GM12878 (cell line): ENCODE data around the gene PPP1R9B. TPM values are rescaled to one million over a fixed set of nuclear protein-coding genes. Genes with fewer than 3 reads are reported as not detected.

Experiments used
- ATAC-seq: fragments of 200-7000 bp; cut with Tn5 transposase; 3 replicates; pipeline ENCODE4 v1.9.1; 2020; ENCODE audit warnings: mild to moderate bottlenecking, moderate library complexity
- BruUV-seq: library from RNA; stranded (reverse); fragments of 400-500 nt; replicated peaks from 2 replicates; lab custom pipeline; 2021; lab: Mats Ljungman, UMichigan
- CTCF ChIA-PET: fragments of 300-600 bp; sonication (Branson Sonifier 250); formaldehyde crosslinking; extraction: SDS; loops from one replicate; lab custom pipeline; 2021; ENCODE audit warnings: inconsistent platforms; lab: Yijun Ruan, JAX
- POLR2A ChIA-PET: fragments of 350-600 bp; formaldehyde crosslinking; extraction: SDS; loops from one replicate; lab custom pipeline; 2021; ENCODE audit warnings: inconsistent platforms; lab: Charles Lee
- RAD21 ChIA-PET: fragments of 300-600 bp; sonication (Branson Sonifier 250); formaldehyde crosslinking; loops from one replicate; lab custom pipeline; 2023; ENCODE audit warnings: antibody characterized with exemption; ENCODE audit not compliant: unreplicated experiment; lab: Charles Lee
- SMC1A ChIA-PET: fragments of 300-600 bp; sonication (Branson Sonifier 250); formaldehyde crosslinking; loops from one replicate; lab custom pipeline; 2023; ENCODE audit not compliant: unreplicated experiment, uncharacterized antibody; lab: Charles Lee
- DNase-seq: peaks from one replicate; pipeline ENCODE4 v3.0.0-alpha.2; 2011; ENCODE audit warnings: low read depth, low spot score
- FAIRE-seq: peaks from 3 replicates; lab custom pipeline; 2011; peaks lifted over from hg19 to GRCh38; lab: Jason Lieb, UNC
- H2AFZ ChIP-seq: 2 replicates; pipeline ENCODE4 v1.6.0; 2011; ENCODE audit warnings: low read depth, low read length, control low read depth; ENCODE audit not compliant: control insufficient read depth
- H3K27ac ChIP-seq: 2 replicates; pipeline ENCODE4 v1.5.1; 2011; ENCODE audit warnings: control low read depth; ENCODE audit not compliant: control insufficient read depth, insufficient read depth
- H3K27me3 ChIP-seq, 2 experiments: replicated peaks in 1 of 2; 2 replicates each; pipeline versions ENCODE4 v1.6.0 to v1.6.1; 2011; ENCODE audit warnings: low read length in 1 of 2; ENCODE audit not compliant: control insufficient read depth in 2 of 2, insufficient read depth in 2 of 2
- H3K36me3 ChIP-seq, 2 experiments: 2 replicates each; pipeline ENCODE4 v1.5.1; 2011; ENCODE audit warnings: low read length in 1 of 2; ENCODE audit not compliant: control insufficient read depth in 2 of 2, insufficient read depth in 2 of 2
- H3K4me1 ChIP-seq: 2 replicates; pipeline ENCODE4 v1.6.1; 2011; ENCODE audit warnings: mild to moderate bottlenecking, low read length, moderate library complexity, mixed read lengths; ENCODE audit not compliant: control insufficient read depth, insufficient read depth
- H3K4me2 ChIP-seq: 2 replicates; pipeline ENCODE4 v1.6.0; 2011; ENCODE audit warnings: control low read depth; ENCODE audit not compliant: control insufficient read depth, insufficient read depth
- H3K4me3 ChIP-seq: fragments of 200-600 bp; sonication (generic); 2 replicates; pipeline ENCODE4 v1.5.1; 2016
- H3K79me2 ChIP-seq: 2 replicates; pipeline ENCODE4 v1.6.0; 2011; ENCODE audit warnings: low read length; ENCODE audit not compliant: control insufficient read depth, insufficient read depth
- H3K9ac ChIP-seq: 2 replicates; pipeline ENCODE4 v1.8.0; 2011; ENCODE audit warnings: low read length, control low read depth, mixed read lengths; ENCODE audit not compliant: control insufficient read depth, insufficient read depth
- H3K9me3 ChIP-seq: replicated peaks from 3 replicates; pipeline ENCODE4 v1.5.1; 2011; ENCODE audit warnings: mild to moderate bottlenecking, low read length; ENCODE audit not compliant: control insufficient read depth, insufficient read depth
- H4K20me1 ChIP-seq: 2 replicates; pipeline ENCODE4 v1.6.0; 2011; ENCODE audit not compliant: control insufficient read depth, insufficient read depth
- ASH2L ChIP-seq: fragments of 300-600, 200-600 bp; sonication (generic); IDR thresholded peaks from 2 replicates; pipeline ENCODE4 v1.6.1; 2017; ENCODE audit warnings: low read depth, mild to moderate bottlenecking, borderline replicate concordance
- CBFB ChIP-seq: IDR thresholded peaks from 2 replicates; pipeline ENCODE4 v1.6.1; 2016; ENCODE audit warnings: antibody characterized with exemption, low read depth
- EP300 ChIP-seq, 2 experiments: fragments of 150-350 bp in 1 of 2; IDR thresholded peaks; 2 replicates each; pipeline ENCODE4 v1.6.1; 2011 to 2012; ENCODE audit warnings: low read depth in 2 of 2, low read length in 2 of 2, borderline replicate concordance in 1 of 2, improper control_type of control experiment in 1 of 2, inconsistent platforms in 1 of 2; ENCODE audit not compliant: control insufficient read depth in 1 of 2
- GABPA ChIP-seq: IDR thresholded peaks from 2 replicates; pipeline ENCODE4 v1.6.1; 2014; ENCODE audit warnings: antibody characterized with exemption, low read depth, mild to moderate bottlenecking, inconsistent platforms
- GATAD2B ChIP-seq: fragments of 450-650 bp; conservative IDR thresholded peaks from 2 replicates; pipeline ENCODE4 v1.6.1; 2017; ENCODE audit warnings: low read depth, mild to moderate bottlenecking, moderate library complexity
- HCFC1 ChIP-seq: fragments of 150-350 bp; IDR thresholded peaks from 2 replicates; pipeline ENCODE4 v1.6.1; 2014; ENCODE audit warnings: low read length
- IRF4 ChIP-seq: IDR thresholded peaks from 2 replicates; pipeline ENCODE4 v1.6.1; 2011; ENCODE audit warnings: low read depth, low read length
- MEF2B ChIP-seq: fragments of 450-650 bp; IDR thresholded peaks from 2 replicates; pipeline ENCODE4 v1.6.1; 2018; ENCODE audit warnings: mild to moderate bottlenecking, moderate library complexity; ENCODE audit not compliant: partially characterized antibody, poor library complexity, severe bottlenecking
- NFIC ChIP-seq: IDR thresholded peaks from 2 replicates; pipeline ENCODE4 v1.6.1; 2012; ENCODE audit warnings: low read depth, mild to moderate bottlenecking, inconsistent platforms, low read length, moderate library complexity
- NR2F1 ChIP-seq: fragments of 450-650 bp; conservative IDR thresholded peaks from 2 replicates; pipeline ENCODE4 v1.6.1; 2017; ENCODE audit warnings: mild to moderate bottlenecking
- RUNX3 ChIP-seq: IDR thresholded peaks from 2 replicates; pipeline ENCODE4 v1.6.1; 2012; ENCODE audit warnings: low read length, inconsistent platforms
- SMC3 ChIP-seq: IDR thresholded peaks from 2 replicates; pipeline ENCODE4 v1.6.1; 2011; ENCODE audit warnings: low read length, improper control_type of control experiment, borderline replicate concordance
- ZNF622 ChIP-seq: fragments of 450-650 bp; IDR thresholded peaks from 2 replicates; pipeline ENCODE4 v1.6.1; 2017; ENCODE audit warnings: mild to moderate bottlenecking, inconsistent platforms
- ZSCAN29 ChIP-seq: fragments of 450-650 bp; IDR thresholded peaks from 2 replicates; pipeline ENCODE4 v1.6.1; 2017; ENCODE audit warnings: mild to moderate bottlenecking, moderate library complexity
- WGBS: methylation state at CpG from one replicate; pipeline ENCODE4 v1.1.6; 2016; ENCODE audit warnings: low lambda C conversion rate; ENCODE audit not compliant: insufficient replicate concordance, insufficient coverage; ENCODE audit errors: missing lambda C conversion rate; 5-methylcytosine and 5-hydroxymethylcytosine counted together
- in situ Hi-C: fragments of 300-500 bp; cut with MboI; formaldehyde crosslinking; loops from 9 replicates; pipeline ENCODE4 v1.14.3; 2018; ENCODE audit warnings: mixed read lengths
- intact Hi-C: fragments of 100-400 bp; cut with micrococcal nuclease; formaldehyde crosslinking; loops from one replicate; pipeline ENCODE4 v1.14.2; 2022; ENCODE audit not compliant: unreplicated experiment
- polyA plus RNA-seq, 11 experiments: library from polyadenylated mRNA; depleted of rRNA in 4 of 11; unstranded in 6 of 11; stranded (reverse) in 5 of 11; fragments of >200 nt; fragmentation: Nextera tagmentation in 4 of 11; fragmentation: Illumina TruSeq in 1 of 11; extraction: Ambion mirVana in 4 of 11; extraction: Trizol in 1 of 11; gene quantifications; 1 replicate in 1 of 11; 2 replicates in 10 of 11; pipeline versions ENCODE4 v1.2.1 to v1.2.3, GENCODE V29; 2011 to 2016; ENCODE audit warnings: inconsistent platforms in 2 of 11, missing spikeins in 2 of 11, low read depth in 1 of 11
- total RNA-seq, 4 experiments: library from RNA; depleted of rRNA in 3 of 4; stranded (reverse); fragments of >200 nt in 3 of 4; fragmentation: Illumina TruSeq in 1 of 4; extraction: Trizol in 1 of 4; gene quantifications; 2 replicates each; pipeline versions ENCODE4 v1.2.1 to v1.2.3, GENCODE V29; 2013 to 2021
- TF ChIP-seq, protein P1 (sequence below): IDR thresholded peaks from 2 replicates; pipeline ENCODE4 v1.6.1; 2011; ENCODE audit warnings: low read depth, low read length, improper control_type of control experiment, borderline replicate concordance
- TF ChIP-seq, protein P2 (sequence below): fragments of 450-650 bp; IDR thresholded peaks from 2 replicates; pipeline ENCODE4 v1.6.1; 2018; ENCODE audit warnings: borderline replicate concordance, mild to moderate bottlenecking; ENCODE audit not compliant: partially characterized antibody
- TF ChIP-seq, protein P3 (sequence below): fragments of 450-650 bp; IDR thresholded peaks from 2 replicates; pipeline ENCODE4 v1.6.1; 2016; ENCODE audit warnings: mild to moderate bottlenecking
- TF ChIP-seq, protein P4 (sequence below): IDR thresholded peaks from 2 replicates; pipeline ENCODE4 v1.6.1; 2011; ENCODE audit warnings: low read depth, mild to moderate bottlenecking, low read length, moderate library complexity, borderline replicate concordance; ENCODE audit errors: extremely low read depth

Gene PPP1R9B
- total and polyA plus RNA-seq, 10 of the 15 experiments (the other 5 are each of a cell fraction or from before 2014, with no cell fraction given): 0.20 to 107 (median 37.5) TPM

DNA sequence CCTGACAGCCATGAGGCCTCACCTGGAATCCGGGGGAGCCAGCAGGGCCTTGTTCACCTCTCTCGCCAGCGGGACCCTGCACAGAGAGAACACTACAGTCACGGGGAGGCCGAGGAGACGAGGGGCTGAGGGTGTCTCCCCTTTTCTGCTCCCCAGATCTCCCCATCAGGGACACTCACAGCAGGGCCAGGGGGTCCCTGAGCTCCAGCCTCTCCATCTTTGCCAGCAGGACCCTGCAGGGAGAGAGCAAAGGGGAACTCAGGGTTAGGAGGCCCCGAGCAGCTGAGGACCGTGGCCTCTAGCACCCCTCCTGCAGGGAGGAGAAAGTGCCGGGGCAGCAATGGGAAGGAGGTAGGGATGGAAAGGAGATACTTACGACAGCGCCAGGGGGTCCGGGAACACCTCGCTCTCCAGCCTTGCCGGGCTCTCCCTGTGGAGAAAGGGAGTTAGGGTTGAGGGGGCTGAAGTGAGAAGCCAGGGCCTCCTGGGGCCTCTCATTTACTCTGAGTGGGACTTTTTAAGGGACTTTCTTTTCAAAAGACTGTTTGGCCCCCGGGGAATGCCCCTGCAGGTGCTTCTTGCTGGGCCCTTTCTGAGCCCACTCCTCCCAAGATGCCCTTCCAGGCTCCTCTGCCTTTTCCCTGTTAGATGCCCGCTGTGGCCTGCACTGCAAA is 42.3 kb upstream of the PPP1R9B start:
- BruUV-seq: TSS peak; percentile 66
- 27% methylated on average over 16 of the region's 16 CpGs for WGBS
- Histone ChIP-seq H2AFZ (peak overlapping the region; percentile 7; the same call in 1 of the 2 replicates), H3K36me3 (no peaks in the 10 kb centered on the region; a peak in 1 of 4 replicates), H3K79me2 (no peaks in the 10 kb centered on the region; the same call in 1 of the 2 replicates), H3K4me1 (peaks cover 18% of the 10 kb centered on the region), H3K9me3 (no peaks in the 10 kb centered on the region), H3K27me3 (no peaks in the 10 kb centered on the region), H3K4me3 (peak overlapping the region; percentile 64), H3K9ac (peak overlapping the region; percentile 56), H4K20me1 (no peaks in the 10 kb centered on the region), H3K27ac (0 out of 2 replicates have a peak overlapping the region, but pooled peaks have one; percentile 18), H3K4me2 (peak overlapping the region; percentile 74)
- no peak for DNase-seq
- SMC1A ChIA-PET: interaction anchor here (1.6 to 6.3 kb wide), 2 partner anchors 22 to 23 kb away, joined by 11 to 177 read pairs; no protein-coding TSS in a partner anchor
- FAIRE-seq: no peak
- in situ Hi-C loops: loop anchor here (10.0 kb wide), 1 partner anchor 102 kb away; no protein-coding TSS in a partner anchor
- ATAC-seq: peak; percentile 74
- POLR2A ChIA-PET: interaction anchor here (0.7 to 1.8 kb wide), 5 partner anchors 11 to 96 kb away, joined by 3 to 7 read pairs (median 4); no protein-coding TSS in a partner anchor
- RAD21 ChIA-PET: interaction anchor here (0.6 to 8.8 kb wide), 2 partner anchors 23 to 133 kb away, joined by 4 to 176 read pairs; no protein-coding TSS in a partner anchor
- CTCF ChIA-PET: interaction anchor here (1.0 to 10.1 kb wide), 4 partner anchors 21 to 105 kb away, joined by 3 to 514 read pairs (median 8); partner anchors contain the start of genes PDK2 and SGCA
- intact Hi-C loops: no loop called here
- TF ChIP-seq IRF4 (no peak), MEF2B (peak; percentile 77), SMC3 (no peak), NFIC (no peak), GATAD2B (peak; percentile 4; the same call in 1 of the 2 replicates), GABPA (no peak), CBFB (no peak), ZNF622 (no peak), ZSCAN29 (no peak), ASH2L (no peak), NR2F1 (peak; percentile 33; the same call in 1 of the 2 replicates), EP300 (IDR thresholded peaks at IDR 0.05; ENCODE audit: borderline replicate concordance in 1 of 2, control insufficient read depth in 1 of 2, low read depth in 2 of 2, low read length in 2 of 2) (peak in 1 of 2 experiments; percentile 17; a peak in 1 of 4 replicates), RUNX3 (0 out of 2 replicates have a peak, but pooled peaks have one; percentile 13), HCFC1 (no peak)
- TF ChIP-seq, protein P1, sequence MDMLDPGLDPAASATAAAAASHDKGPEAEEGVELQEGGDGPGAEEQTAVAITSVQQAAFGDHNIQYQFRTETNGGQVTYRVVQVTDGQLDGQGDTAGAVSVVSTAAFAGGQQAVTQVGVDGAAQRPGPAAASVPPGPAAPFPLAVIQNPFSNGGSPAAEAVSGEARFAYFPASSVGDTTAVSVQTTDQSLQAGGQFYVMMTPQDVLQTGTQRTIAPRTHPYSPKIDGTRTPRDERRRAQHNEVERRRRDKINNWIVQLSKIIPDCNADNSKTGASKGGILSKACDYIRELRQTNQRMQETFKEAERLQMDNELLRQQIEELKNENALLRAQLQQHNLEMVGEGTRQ: no peak
- TF ChIP-seq, protein P2, sequence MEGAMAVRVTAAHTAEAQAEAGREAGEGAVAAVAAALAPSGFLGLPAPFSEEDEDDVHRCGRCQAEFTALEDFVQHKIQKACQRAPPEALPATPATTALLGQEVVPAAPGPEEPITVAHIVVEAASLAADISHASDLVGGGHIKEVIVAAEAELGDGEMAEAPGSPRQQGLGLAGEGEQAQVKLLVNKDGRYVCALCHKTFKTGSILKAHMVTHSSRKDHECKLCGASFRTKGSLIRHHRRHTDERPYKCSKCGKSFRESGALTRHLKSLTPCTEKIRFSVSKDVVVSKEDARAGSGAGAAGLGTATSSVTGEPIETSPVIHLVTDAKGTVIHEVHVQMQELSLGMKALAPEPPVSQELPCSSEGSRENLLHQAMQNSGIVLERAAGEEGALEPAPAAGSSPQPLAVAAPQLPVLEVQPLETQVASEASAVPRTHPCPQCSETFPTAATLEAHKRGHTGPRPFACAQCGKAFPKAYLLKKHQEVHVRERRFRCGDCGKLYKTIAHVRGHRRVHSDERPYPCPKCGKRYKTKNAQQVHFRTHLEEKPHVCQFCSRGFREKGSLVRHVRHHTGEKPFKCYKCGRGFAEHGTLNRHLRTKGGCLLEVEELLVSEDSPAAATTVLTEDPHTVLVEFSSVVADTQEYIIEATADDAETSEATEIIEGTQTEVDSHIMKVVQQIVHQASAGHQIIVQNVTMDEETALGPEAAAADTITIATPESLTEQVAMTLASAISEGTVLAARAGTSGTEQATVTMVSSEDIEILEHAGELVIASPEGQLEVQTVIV: no peak
- TF ChIP-seq, protein P3, sequence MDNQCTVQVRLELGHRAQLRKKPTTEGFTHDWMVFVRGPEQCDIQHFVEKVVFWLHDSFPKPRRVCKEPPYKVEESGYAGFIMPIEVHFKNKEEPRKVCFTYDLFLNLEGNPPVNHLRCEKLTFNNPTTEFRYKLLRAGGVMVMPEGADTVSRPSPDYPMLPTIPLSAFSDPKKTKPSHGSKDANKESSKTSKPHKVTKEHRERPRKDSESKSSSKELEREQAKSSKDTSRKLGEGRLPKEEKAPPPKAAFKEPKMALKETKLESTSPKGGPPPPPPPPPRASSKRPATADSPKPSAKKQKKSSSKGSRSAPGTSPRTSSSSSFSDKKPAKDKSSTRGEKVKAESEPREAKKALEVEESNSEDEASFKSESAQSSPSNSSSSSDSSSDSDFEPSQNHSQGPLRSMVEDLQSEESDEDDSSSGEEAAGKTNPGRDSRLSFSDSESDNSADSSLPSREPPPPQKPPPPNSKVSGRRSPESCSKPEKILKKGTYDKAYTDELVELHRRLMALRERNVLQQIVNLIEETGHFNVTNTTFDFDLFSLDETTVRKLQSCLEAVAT: peak; percentile 23; the same call in 1 of the 2 replicates
- TF ChIP-seq, protein P4, sequence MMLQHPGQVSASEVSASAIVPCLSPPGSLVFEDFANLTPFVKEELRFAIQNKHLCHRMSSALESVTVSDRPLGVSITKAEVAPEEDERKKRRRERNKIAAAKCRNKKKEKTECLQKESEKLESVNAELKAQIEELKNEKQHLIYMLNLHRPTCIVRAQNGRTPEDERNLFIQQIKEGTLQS: no peak
